ENCODE data around the gene MUSTN1. TPM values are rescaled to one million over a fixed set of nuclear protein-coding genes. Genes with fewer than 3 reads are reported as not detected.

Gene MUSTN1
- total and polyA plus RNA-seq, 3 donors from 2014 or later: 3.5 to 21.7 (median 3.6) TPM

DNA sequence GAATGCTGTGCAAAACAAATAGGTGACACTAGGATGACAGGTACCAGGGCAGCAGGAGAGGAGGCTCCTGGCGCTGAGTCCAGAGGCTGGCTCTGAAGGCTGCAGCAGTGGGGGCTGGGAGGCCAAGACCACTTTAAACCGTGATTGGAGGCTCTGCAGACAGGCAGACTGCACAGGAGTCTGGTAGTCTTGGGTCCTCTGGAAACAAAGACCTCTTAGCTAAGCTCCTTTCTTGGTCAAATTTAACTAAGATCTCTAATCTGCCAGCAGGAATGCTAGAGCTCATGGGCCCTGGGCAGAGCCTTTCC, 4.4 kb upstream of the MUSTN1 start:
- no peak for DNase-seq
- no peak for TF ChIP-seq POLR2A (IDR thresholded peaks at IDR 0.05)
- TF ChIP-seq, protein P1, sequence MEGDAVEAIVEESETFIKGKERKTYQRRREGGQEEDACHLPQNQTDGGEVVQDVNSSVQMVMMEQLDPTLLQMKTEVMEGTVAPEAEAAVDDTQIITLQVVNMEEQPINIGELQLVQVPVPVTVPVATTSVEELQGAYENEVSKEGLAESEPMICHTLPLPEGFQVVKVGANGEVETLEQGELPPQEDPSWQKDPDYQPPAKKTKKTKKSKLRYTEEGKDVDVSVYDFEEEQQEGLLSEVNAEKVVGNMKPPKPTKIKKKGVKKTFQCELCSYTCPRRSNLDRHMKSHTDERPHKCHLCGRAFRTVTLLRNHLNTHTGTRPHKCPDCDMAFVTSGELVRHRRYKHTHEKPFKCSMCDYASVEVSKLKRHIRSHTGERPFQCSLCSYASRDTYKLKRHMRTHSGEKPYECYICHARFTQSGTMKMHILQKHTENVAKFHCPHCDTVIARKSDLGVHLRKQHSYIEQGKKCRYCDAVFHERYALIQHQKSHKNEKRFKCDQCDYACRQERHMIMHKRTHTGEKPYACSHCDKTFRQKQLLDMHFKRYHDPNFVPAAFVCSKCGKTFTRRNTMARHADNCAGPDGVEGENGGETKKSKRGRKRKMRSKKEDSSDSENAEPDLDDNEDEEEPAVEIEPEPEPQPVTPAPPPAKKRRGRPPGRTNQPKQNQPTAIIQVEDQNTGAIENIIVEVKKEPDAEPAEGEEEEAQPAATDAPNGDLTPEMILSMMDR (IDR thresholded peaks at IDR 0.05): no peak
- Histone ChIP-seq H3K27me3 (no peaks in the 10 kb centered on the region), H3K4me3 (no peak overlapping the region), H3K9me3 (no peaks in the 10 kb centered on the region), H3K4me1 (peaks cover 7% of the 10 kb centered on the region), H3K36me3 (ENCODE audit: low read depth, missing control alignments) (no peaks in the 10 kb centered on the region), H3K27ac (no peak overlapping the region)
- WGBS, 2 donors: 92 to 95% methylated on average over 2 of the region's 2 CpGs
- intact Hi-C loops (cut with DNase I; ENCODE audit: low total_unique reads): no loop called here

DNA sequence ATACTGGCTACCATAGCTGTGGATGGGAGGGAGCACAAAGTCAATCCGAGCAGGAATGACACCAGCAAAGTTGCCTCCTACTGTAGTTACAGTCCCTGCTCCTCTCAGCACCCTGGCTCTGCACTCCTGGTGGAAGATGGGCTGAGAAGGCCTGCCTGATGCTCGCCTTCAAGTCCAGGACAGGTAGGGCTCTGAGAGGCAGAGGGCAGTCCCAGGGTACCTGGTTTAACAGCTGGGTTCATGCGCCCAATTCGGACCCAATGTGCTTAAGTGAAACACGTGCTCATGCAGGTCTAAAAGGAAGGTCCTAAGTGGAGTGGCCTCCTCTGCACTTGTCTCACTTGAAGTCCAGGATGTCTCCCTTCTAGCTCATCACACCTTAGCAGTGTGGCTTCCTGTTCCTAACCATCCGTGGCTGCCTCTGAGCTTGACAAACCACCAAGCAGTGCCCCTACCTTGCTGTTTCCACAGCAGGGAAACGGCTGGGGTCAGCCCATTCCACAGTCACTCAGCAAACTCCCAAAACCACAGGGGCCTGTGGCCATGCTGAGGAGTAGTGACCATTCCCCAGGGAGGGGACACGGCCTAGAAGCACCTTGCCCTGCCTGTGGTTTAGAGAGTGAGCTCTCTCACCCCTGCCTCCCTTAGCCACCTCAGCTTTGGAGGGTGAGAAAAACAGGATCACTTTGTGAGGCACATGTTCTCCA, 3.9 kb upstream of the MUSTN1 start:
- H3K9me3 ChIP-seq: no peaks in the 10 kb centered on the region
- TF ChIP-seq, protein P1 (IDR thresholded peaks at IDR 0.05): no peak
- TF ChIP-seq POLR2A (IDR thresholded peaks at IDR 0.05): no peak
- intact Hi-C loops (cut with DNase I; ENCODE audit: low total_unique reads): no loop called here
- no peak overlapping the region for H3K27ac ChIP-seq
- no peak for DNase-seq
- H3K4me3 ChIP-seq: no peak overlapping the region
- H3K27me3 ChIP-seq: no peaks in the 10 kb centered on the region
- WGBS, 2 donors: 93 to 97% methylated on average over 5 to 8 of the region's 8 CpGs
- H3K36me3 ChIP-seq (ENCODE audit: low read depth, missing control alignments): no peaks in the 10 kb centered on the region
- peaks cover 5% of the 10 kb centered on the region for H3K4me1 ChIP-seq

- 94 to 100% methylated on average over 2 to 4 of the region's 4 CpGs for WGBS, 2 donors
- Histone ChIP-seq H3K36me3 (ENCODE audit: low read depth, missing control alignments) (no peaks in the 10 kb centered on the region), H3K27ac (no peak overlapping the region)
Observed at GRCh38 chr3:52836986-52837385, 2.2 kb upstream of the MUSTN1 start.

DNA sequence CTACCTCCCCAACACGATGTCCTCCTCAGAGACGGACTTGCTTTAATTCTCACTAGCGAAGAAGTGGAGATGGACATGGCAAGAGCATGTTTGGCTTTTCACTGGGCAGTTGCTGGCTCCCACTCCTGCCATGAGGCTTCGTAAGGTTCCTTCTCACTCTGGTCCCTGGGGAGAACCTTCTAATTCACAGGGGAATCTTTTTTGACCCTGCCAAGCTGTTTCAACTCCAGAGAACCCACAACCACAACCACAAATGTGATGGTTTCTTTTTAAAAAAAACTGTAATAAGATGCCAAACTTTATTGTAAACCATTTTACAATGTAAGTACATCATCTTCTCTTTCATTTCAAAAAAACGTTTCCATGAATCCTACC, 1.6 kb upstream of the MUSTN1 start:
- Histone ChIP-seq H3K27ac (no peak overlapping the region), H3K27me3 (no peaks in the 10 kb centered on the region), H3K4me3 (no peak overlapping the region), H3K4me1 (no peaks in the 10 kb centered on the region), H3K9me3 (no peaks in the 10 kb centered on the region), H3K36me3 (ENCODE audit: low read depth, missing control alignments) (no peaks in the 10 kb centered on the region)
- WGBS, 2 donors: 90 to 92% methylated on average over 5 of the region's 5 CpGs
- no peak for TF ChIP-seq POLR2A (IDR thresholded peaks at IDR 0.05)
- TF ChIP-seq, protein P1 (IDR thresholded peaks at IDR 0.05): no peak
- intact Hi-C loops (cut with DNase I; ENCODE audit: low total_unique reads): no loop called here
- DNase-seq: no peak

More at GRCh38 chr3:52836986-52837385, 2.2 kb upstream of the MUSTN1 start:
- H3K9me3 ChIP-seq: no peaks in the 10 kb centered on the region
- no peaks in the 10 kb centered on the region for H3K27me3 ChIP-seq
- DNase-seq: no peak
- H3K4me3 ChIP-seq: no peak overlapping the region
- no peak for TF ChIP-seq POLR2A (IDR thresholded peaks at IDR 0.05)
- TF ChIP-seq, protein P1 (IDR thresholded peaks at IDR 0.05): no peak
- intact Hi-C loops (cut with DNase I; ENCODE audit: low total_unique reads): no loop called here
- H3K4me1 ChIP-seq: no peaks in the 10 kb centered on the region

All from testis (tissue), 3 donors.